B cell (primary cell): ENCODE results near the gene SPOCK1. TPM values are rescaled to one million over a fixed set of nuclear protein-coding genes. Genes with fewer than 3 reads are reported as not detected.

ENCODE experiments used
- ATAC-seq: fragments of 200-7000 bp; cut with Tn5 transposase; one replicate; pipeline ENCODE4 v1.10.0; 2021; ENCODE audit warnings: low read depth, mild to moderate bottlenecking, moderate number of reproducible peaks, moderate library complexity
- CTCF ChIA-PET: fragments of 350-600 bp; sonication (Branson Sonifier 250); formaldehyde crosslinking; loops from one replicate; lab custom pipeline; 2021; ENCODE audit warnings: antibody characterized with exemption, inconsistent platforms; lab: Charles Lee
- POLR2A ChIA-PET: fragments of 350-600 bp; sonication (Branson Sonifier 250); formaldehyde crosslinking; loops from one replicate; lab custom pipeline; 2021; ENCODE audit warnings: antibody characterized with exemption; lab: Charles Lee
- DNase-seq: peaks from one replicate; pipeline ENCODE4 v3.0.0; 2013
- H2AFZ ChIP-seq: 2 replicates; pipeline ENCODE4 v1.6.1; 2012; ENCODE audit warnings: mild to moderate bottlenecking, low read depth, low read length; ENCODE audit not compliant: insufficient read depth, poor library complexity, severe bottlenecking
- H3K27ac ChIP-seq, 2 donors: 1 replicate in 1 of 2; 2 replicates in 1 of 2; pipeline ENCODE4 v1.5.1; 2012 to 2013; ENCODE audit warnings: low read length in 2 of 2, mild to moderate bottlenecking in 2 of 2, moderate library complexity in 1 of 2
- H3K27me3 ChIP-seq, 4 experiments: fragments of 200-600 bp in 1 of 4; sonication (generic) in 1 of 4; replicated peaks in 1 of 4; 1 replicate in 2 of 4; 2 replicates in 2 of 4; pipeline versions ENCODE4 v1.6.1 to v1.7.0; 2013 to 2016; ENCODE audit warnings: low read length in 3 of 4, mild to moderate bottlenecking in 2 of 4, mixed read lengths in 1 of 4, moderate library complexity in 1 of 4; ENCODE audit not compliant: insufficient read depth in 4 of 4, control insufficient read depth in 3 of 4; ENCODE audit errors: control extremely low read depth in 1 of 4
- H3K36me3 ChIP-seq, 2 experiments: replicated peaks in 1 of 2; 1 replicate in 1 of 2; 2 replicates in 1 of 2; pipeline versions ENCODE4 v1.6.1 to v1.7.1; 2013; ENCODE audit warnings: low read length in 1 of 2; ENCODE audit not compliant: insufficient read depth in 2 of 2, control insufficient read depth in 1 of 2; ENCODE audit errors: control extremely low read depth in 1 of 2, extremely low read depth in 1 of 2
- H3K4me1 ChIP-seq, 2 donors: fragments of 200-600 bp in 1 of 2; sonication (generic) in 1 of 2; 1 replicate in 1 of 2; 2 replicates in 1 of 2; pipeline versions ENCODE4 v1.5.1 to v1.6.1; 2013 to 2017; ENCODE audit warnings: low read length in 2 of 2; ENCODE audit not compliant: control insufficient read depth in 2 of 2, insufficient read depth in 2 of 2
- H3K4me2 ChIP-seq: replicated peaks from 2 replicates; pipeline ENCODE3; 2012; ENCODE audit warnings: mild to moderate bottlenecking, low read depth, low read length; ENCODE audit not compliant: poor library complexity, severe bottlenecking
- H3K4me3 ChIP-seq, 5 experiments: fragments of 200-600 bp in 1 of 5; sonication (generic) in 1 of 5; 1 replicate in 3 of 5; 2 replicates in 2 of 5; pipeline versions ENCODE4 v1.5.1 to v1.7.0; 2011 to 2016; ENCODE audit warnings: low read length in 4 of 5, mild to moderate bottlenecking in 4 of 5, low read depth in 2 of 5, control low read depth in 1 of 5, moderate library complexity in 1 of 5; ENCODE audit not compliant: insufficient read depth in 1 of 5; ENCODE audit errors: control extremely low read depth in 1 of 5, extremely low read depth in 1 of 5
- H3K79me2 ChIP-seq: fragments of 200-600 bp; sonication (generic); one replicate; pipeline ENCODE4 v1.6.0; 2016; ENCODE audit warnings: low read length; ENCODE audit not compliant: control insufficient read depth, insufficient read depth
- H3K9ac ChIP-seq: fragments of 200-600 bp; sonication (generic); 2 replicates; pipeline ENCODE4 v1.6.1; 2017; ENCODE audit warnings: mild to moderate bottlenecking, low read length, moderate library complexity
- H3K9me3 ChIP-seq, 3 donors: one replicate each; pipeline versions ENCODE4 v1.6.1 to v1.7.1; 2013; ENCODE audit warnings: low read length in 2 of 3; ENCODE audit not compliant: control insufficient read depth in 2 of 3, insufficient read depth in 1 of 3; ENCODE audit errors: control extremely low read depth in 1 of 3
- H4K20me1 ChIP-seq: 2 replicates; pipeline ENCODE4 v1.6.0; 2012; ENCODE audit warnings: mild to moderate bottlenecking, low read length; ENCODE audit not compliant: insufficient read depth, control insufficient read depth, poor library complexity, severe bottlenecking
- H3K27ac Mint-ChIP-seq: one replicate; pipeline ENCODE4 v1.8.0; 2021; ENCODE audit warnings: mixed read lengths
- H3K27me3 Mint-ChIP-seq: one replicate; pipeline ENCODE4 v1.8.0; 2021; ENCODE audit warnings: mixed read lengths
- H3K4me1 Mint-ChIP-seq: one replicate; pipeline ENCODE4 v1.8.0; 2021; ENCODE audit warnings: mixed read lengths
- H3K4me3 Mint-ChIP-seq: one replicate; pipeline ENCODE4 v1.8.0; 2021; ENCODE audit warnings: mixed read lengths
- H3K9me3 Mint-ChIP-seq: one replicate; pipeline ENCODE4 v1.8.0; 2022; ENCODE audit warnings: mixed read lengths; ENCODE audit not compliant: insufficient read depth
- EZH2 ChIP-seq: IDR thresholded peaks from 2 replicates; pipeline ENCODE4 v1.6.1; 2012; ENCODE audit warnings: borderline replicate concordance, low read depth, mild to moderate bottlenecking, moderate library complexity, low read length; ENCODE audit not compliant: insufficient read depth, poor library complexity, severe bottlenecking
- WGBS: methylation state at CpG from one replicate; pipeline ENCODE4 v1.1.5; 2013; ENCODE audit warnings: missing lambda C conversion rate; ENCODE audit not compliant: insufficient coverage; 5-methylcytosine and 5-hydroxymethylcytosine counted together
- intact Hi-C: fragments of 100-400 bp; cut with micrococcal nuclease; formaldehyde crosslinking; loops from one replicate; pipeline ENCODE4 v1.10.0; 2022
- polyA plus RNA-seq: library from polyadenylated mRNA; depleted of rRNA; stranded (reverse); fragments of >200 nt; gene quantifications from 2 replicates; pipeline ENCODE4 v1.2.3, GENCODE V29; 2012
- total RNA-seq, 2 donors: library from RNA; stranded (reverse); fragments of 120-200 nt in 1 of 2; gene quantifications; 1 replicate in 1 of 2; 2 replicates in 1 of 2; pipeline versions ENCODE4 v1.2.3 to v1.2.4, GENCODE V29; 2013 to 2022
- TF ChIP-seq, protein P1 (sequence below): fragments of 200-600 bp; IDR thresholded peaks from one replicate; pipeline ENCODE4 v1.8.0; 2022; ENCODE audit warnings: antibody characterized with exemption, mild to moderate bottlenecking

Gene SPOCK1
- total and polyA plus RNA-seq, 2 donors (not counting 1 experiment from before 2014, with no cell fraction given) = not detected

- no peak overlapping the region for H3K4me3 Mint-ChIP-seq
- Histone ChIP-seq H3K4me3 (no peak overlapping the region), H3K4me2 (no peak overlapping the region), H3K4me1 (no peaks in the 10 kb centered on the region), H3K9ac (no peak overlapping the region), H2AFZ (no peak overlapping the region), H4K20me1 (no peaks in the 10 kb centered on the region), H3K79me2 (no peaks in the 10 kb centered on the region), H3K36me3 (no peaks in the 10 kb centered on the region), H3K9me3 (no peaks in the 10 kb centered on the region), H3K27me3 (no peaks in the 10 kb centered on the region), H3K27ac (no peak overlapping the region)
- no peaks in the 10 kb centered on the region for H3K27me3 Mint-ChIP-seq
- POLR2A ChIA-PET = no interaction called here
- ATAC-seq (no peak), DNase-seq (no peak)
- no peaks in the 10 kb centered on the region for H3K4me1 Mint-ChIP-seq
- CTCF ChIA-PET = interaction anchor here (0.5 kb wide), 1 partner anchor 1809 kb away, joined by 3 read pairs; no protein-coding TSS in a partner anchor
- H3K27ac Mint-ChIP-seq = no peak overlapping the region
- no peaks in the 10 kb centered on the region for H3K9me3 Mint-ChIP-seq
- intact Hi-C loops = no loop called here
- TF ChIP-seq, protein P1, sequence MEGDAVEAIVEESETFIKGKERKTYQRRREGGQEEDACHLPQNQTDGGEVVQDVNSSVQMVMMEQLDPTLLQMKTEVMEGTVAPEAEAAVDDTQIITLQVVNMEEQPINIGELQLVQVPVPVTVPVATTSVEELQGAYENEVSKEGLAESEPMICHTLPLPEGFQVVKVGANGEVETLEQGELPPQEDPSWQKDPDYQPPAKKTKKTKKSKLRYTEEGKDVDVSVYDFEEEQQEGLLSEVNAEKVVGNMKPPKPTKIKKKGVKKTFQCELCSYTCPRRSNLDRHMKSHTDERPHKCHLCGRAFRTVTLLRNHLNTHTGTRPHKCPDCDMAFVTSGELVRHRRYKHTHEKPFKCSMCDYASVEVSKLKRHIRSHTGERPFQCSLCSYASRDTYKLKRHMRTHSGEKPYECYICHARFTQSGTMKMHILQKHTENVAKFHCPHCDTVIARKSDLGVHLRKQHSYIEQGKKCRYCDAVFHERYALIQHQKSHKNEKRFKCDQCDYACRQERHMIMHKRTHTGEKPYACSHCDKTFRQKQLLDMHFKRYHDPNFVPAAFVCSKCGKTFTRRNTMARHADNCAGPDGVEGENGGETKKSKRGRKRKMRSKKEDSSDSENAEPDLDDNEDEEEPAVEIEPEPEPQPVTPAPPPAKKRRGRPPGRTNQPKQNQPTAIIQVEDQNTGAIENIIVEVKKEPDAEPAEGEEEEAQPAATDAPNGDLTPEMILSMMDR = no peak
- 83% methylated on average over 2 of the region's 3 CpGs for WGBS
These were observed 316.6 kb downstream of the SPOCK1 start for GRCh38 chr5:137182576-137182975.

DNA sequence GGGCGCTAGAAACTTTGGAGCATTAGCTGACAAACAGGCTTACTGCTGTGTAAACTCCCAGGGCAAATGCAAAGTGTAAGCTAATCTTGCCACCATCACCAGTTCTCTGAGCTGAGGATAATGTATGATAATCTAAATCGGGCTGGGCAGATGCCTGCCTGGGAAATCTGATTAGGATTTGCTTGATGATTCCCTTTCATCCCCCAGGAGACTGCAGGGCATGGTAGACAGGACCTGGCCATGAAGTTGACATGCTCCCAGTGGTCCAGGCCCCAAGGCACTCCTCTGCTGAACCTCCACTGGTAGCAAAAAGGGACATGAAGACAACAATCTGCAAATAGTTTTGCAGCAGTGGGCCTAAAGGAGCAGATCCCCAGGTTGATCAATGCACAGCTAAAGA is 317.5 kb downstream of the SPOCK1 start:
- Histone ChIP-seq H3K4me2 (no peak overlapping the region), H3K9me3 (no peaks in the 10 kb centered on the region), H3K36me3 (no peaks in the 10 kb centered on the region), H3K27me3 (no peaks in the 10 kb centered on the region), H3K79me2 (no peaks in the 10 kb centered on the region), H3K4me3 (no peak overlapping the region), H3K4me1 (no peaks in the 10 kb centered on the region), H2AFZ (no peak overlapping the region), H3K27ac (no peak overlapping the region), H4K20me1 (no peaks in the 10 kb centered on the region), H3K9ac (no peak overlapping the region)
- no peak overlapping the region for H3K27ac Mint-ChIP-seq
- CTCF ChIA-PET = no interaction called here
- POLR2A ChIA-PET = no interaction called here
- H3K4me1 Mint-ChIP-seq = no peaks in the 10 kb centered on the region
- 73% methylated on average over 2 of the region's 2 CpGs for WGBS
- H3K27me3 Mint-ChIP-seq = no peaks in the 10 kb centered on the region
- TF ChIP-seq EZH2 = no peak
- TF ChIP-seq, protein P1 = no peak
- H3K9me3 Mint-ChIP-seq = no peaks in the 10 kb centered on the region
- intact Hi-C loops = no loop called here
- DNase-seq = no peak
- no peak for ATAC-seq
- H3K4me3 Mint-ChIP-seq = no peak overlapping the region
